Mammary epithelial cell (primary cell): ENCODE data around the gene BARX2.

Experiments used
- EZH2 ChIP-seq: IDR thresholded peaks from 2 replicates; pipeline ENCODE4 v1.6.1; 2012; ENCODE audit warnings: low read length, inconsistent platforms, borderline replicate concordance
- TF ChIP-seq, protein P1 (sequence below), 2 donors: IDR thresholded peaks in 1 of 2; conservative IDR thresholded peaks in 1 of 2; 2 replicates each; pipeline ENCODE4 v1.5.1; 2011 to 2012; ENCODE audit warnings: inconsistent platforms in 2 of 2, low read length in 2 of 2, mild to moderate bottlenecking in 2 of 2, control low read depth in 1 of 2, low read depth in 1 of 2; ENCODE audit not compliant: insufficient read depth in 1 of 2; ENCODE audit errors: extremely low read depth in 1 of 2

DNA sequence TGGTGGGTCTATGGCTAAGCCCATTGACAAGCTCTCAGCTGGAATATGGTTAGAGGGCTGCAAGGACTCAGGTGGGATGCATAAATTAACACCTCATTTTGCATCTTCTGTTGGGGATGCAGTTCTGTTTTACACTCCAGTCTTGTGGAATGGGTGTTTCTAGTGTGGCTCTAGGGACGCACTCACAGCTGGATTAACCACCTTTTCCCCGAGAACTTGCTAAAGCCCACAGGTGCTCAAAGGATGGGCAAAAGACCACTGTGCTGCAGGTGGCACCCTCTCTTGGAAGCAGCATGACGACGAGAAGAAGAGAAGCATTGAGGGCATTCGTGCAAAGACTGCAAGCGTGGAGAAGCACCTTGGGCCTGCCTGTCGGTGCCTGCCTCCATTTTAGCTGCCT is 6.9 kb downstream of the BARX2 start:
- TF ChIP-seq, protein P1, sequence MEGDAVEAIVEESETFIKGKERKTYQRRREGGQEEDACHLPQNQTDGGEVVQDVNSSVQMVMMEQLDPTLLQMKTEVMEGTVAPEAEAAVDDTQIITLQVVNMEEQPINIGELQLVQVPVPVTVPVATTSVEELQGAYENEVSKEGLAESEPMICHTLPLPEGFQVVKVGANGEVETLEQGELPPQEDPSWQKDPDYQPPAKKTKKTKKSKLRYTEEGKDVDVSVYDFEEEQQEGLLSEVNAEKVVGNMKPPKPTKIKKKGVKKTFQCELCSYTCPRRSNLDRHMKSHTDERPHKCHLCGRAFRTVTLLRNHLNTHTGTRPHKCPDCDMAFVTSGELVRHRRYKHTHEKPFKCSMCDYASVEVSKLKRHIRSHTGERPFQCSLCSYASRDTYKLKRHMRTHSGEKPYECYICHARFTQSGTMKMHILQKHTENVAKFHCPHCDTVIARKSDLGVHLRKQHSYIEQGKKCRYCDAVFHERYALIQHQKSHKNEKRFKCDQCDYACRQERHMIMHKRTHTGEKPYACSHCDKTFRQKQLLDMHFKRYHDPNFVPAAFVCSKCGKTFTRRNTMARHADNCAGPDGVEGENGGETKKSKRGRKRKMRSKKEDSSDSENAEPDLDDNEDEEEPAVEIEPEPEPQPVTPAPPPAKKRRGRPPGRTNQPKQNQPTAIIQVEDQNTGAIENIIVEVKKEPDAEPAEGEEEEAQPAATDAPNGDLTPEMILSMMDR (conservative IDR thresholded peaks at IDR 0.05 in 1 of 2, IDR thresholded peaks at IDR 0.05 in 1 of 2; ENCODE audit: extremely low read depth in 1 of 2, insufficient read depth in 1 of 2, low read depth in 1 of 2, low read length in 2 of 2) = no peak
- no peak for TF ChIP-seq EZH2
